GM12864 (cell line): Measurements from ENCODE around the gene PAXX.

Experiments used
- DNase-seq: peaks from one replicate; pipeline ENCODE4 v3.0.0-alpha.2; 2011; ENCODE audit warnings: low read depth
- H3K4me3 ChIP-seq: 2 replicates; pipeline ENCODE4 v1.5.1; 2011; ENCODE audit warnings: mild to moderate bottlenecking, low read depth, low read length, control low read depth
- TF ChIP-seq, protein P1 (sequence below): IDR thresholded peaks from 2 replicates; pipeline ENCODE4 v1.5.1; 2011; ENCODE audit warnings: low read depth, mild to moderate bottlenecking, moderate library complexity, low read length, control low read depth, inconsistent platforms; ENCODE audit errors: missing control alignments

PAXX gene

GRCh38 chr9:136958898-136959850, 33.0 kb upstream of the PAXX start:
- no peak overlapping the region for H3K4me3 ChIP-seq
- TF ChIP-seq, protein P1, sequence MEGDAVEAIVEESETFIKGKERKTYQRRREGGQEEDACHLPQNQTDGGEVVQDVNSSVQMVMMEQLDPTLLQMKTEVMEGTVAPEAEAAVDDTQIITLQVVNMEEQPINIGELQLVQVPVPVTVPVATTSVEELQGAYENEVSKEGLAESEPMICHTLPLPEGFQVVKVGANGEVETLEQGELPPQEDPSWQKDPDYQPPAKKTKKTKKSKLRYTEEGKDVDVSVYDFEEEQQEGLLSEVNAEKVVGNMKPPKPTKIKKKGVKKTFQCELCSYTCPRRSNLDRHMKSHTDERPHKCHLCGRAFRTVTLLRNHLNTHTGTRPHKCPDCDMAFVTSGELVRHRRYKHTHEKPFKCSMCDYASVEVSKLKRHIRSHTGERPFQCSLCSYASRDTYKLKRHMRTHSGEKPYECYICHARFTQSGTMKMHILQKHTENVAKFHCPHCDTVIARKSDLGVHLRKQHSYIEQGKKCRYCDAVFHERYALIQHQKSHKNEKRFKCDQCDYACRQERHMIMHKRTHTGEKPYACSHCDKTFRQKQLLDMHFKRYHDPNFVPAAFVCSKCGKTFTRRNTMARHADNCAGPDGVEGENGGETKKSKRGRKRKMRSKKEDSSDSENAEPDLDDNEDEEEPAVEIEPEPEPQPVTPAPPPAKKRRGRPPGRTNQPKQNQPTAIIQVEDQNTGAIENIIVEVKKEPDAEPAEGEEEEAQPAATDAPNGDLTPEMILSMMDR = no peak
- no peak for DNase-seq

- TF ChIP-seq, protein P1 = no peak
- H3K4me3 ChIP-seq = no peak overlapping the region
- DNase-seq = no peak
These were observed 31.8 kb upstream of the PAXX start for GRCh38 chr9:136960212-136960937.

DNA sequence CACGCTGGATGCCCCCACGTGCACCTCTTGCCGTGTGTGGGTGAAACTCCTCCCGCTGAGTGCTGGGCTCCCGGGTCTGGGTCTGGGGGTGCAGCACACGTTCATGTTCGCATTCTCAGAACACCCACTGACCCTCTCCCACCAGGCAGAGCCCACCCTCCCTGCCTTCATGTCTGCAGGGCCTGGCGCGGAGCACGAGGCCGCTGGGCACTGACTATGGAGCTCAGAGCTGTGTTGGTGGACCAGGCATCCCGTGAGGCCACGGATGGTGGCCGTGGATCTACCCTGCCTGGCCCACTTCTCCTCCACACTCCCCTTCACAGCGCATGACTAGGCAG, 31.3 kb upstream of the PAXX start:
- TF ChIP-seq, protein P1 = no peak
- no peak overlapping the region for H3K4me3 ChIP-seq
- DNase-seq = no peak

GRCh38 chr9:136961279-136962065, 30.8 kb upstream of the PAXX start:
- no peak for DNase-seq

GRCh38 chr9:136962163-136962562, 30.1 kb upstream of the PAXX start:
- no peak for DNase-seq
- TF ChIP-seq, protein P1 = no peak
- H3K4me3 ChIP-seq = no peak overlapping the region

More at GRCh38 chr9:136961279-136962065, 30.8 kb upstream of the PAXX start:
- TF ChIP-seq, protein P1 = no peak
- no peak overlapping the region for H3K4me3 ChIP-seq

DNA sequence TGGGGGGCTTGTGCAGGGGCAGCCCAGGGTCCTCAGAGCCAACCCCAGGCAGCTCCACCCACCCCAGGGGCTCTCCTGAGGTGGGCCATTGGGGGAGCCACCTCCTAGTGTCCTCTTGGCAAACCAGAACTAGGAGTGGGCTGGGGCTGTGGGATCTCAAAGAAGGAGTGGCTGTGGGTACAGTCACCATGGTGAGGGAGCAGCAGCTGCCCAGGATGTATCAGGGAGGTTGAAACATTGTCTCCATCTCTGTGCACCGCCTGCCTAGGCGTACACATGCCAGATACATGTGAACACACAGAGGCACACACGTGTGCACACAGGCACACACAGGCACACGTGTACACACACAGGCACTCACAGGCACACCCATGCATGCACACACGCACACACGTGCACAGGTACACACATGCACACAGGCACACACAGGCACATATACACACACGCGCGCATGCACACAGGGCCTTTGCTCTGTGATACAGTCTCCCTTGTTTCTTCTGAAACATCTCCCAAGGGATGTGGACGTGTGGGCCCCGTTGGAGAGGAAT, 29.4 kb upstream of the PAXX start:
- no peak for DNase-seq
- TF ChIP-seq, protein P1 = no peak
- H3K4me3 ChIP-seq = no peak overlapping the region
